HG03045 (cell line): Measurements from ENCODE around the gene EFHC1.

ENCODE experiments used
- ATAC-seq: cut with Tn5 transposase; IDR thresholded peaks from one replicate; pipeline ENCODE4 v1.9.1; 2021; ENCODE audit warnings: mild to moderate bottlenecking, moderate library complexity; ENCODE audit not compliant: unreplicated experiment

Gene EFHC1

DNA sequence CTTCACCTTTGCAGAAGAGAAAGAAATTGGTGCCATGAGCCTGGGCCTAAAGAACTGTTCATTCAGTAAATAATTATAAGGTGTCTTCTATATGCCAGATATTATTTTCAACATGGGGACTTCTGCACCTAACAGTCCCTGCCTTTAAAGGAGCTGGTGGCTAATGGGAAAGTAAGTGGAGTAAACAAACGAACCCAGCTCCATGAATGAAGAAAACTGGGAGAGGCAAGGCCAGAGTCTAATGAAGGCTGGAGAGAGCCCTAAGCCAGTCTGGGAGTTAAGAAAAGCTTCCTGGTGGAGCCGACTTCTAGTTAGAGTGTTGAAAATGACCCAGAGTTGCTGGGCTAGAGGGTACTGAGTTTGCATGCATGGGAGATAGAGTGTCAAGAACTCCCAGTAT is 24.2 kb upstream of the EFHC1 start:
- ATAC-seq: no peak

DNA sequence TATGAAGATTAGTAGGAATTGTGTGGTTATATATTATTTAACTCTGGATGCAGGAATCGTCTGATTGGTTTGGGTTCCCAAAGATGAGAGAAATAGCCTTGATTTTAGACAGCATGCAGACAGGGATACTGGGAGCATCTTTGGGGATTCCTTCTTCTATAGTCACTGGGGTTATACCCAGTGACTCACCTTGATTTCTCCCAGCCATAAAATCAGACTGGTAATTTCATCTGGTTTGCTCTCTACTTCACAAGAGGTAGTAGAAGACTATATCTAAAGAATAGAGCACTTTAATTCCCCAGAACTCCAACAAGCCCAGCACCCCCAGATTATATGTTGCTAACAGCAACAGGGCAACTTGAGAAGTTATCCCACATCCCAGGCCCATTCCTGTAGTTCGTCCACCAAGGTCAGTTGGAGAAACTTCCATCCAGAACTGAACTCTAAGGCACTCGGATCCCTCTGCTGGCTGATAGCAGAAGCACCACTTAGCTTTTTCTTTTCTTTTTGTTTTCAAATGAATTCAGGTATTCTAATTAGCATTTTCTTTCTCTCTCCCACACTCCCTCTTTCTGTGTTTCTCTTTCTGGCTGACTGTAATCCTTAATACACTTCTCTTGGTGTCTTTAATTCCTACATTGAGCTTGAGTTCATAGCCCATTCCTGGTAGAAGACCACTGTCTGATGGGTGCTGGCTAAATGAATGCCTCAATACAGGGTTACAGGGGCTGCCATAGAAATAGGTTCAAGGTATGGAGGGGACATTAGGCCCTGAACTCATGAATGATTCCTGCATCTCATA is 20.4 kb upstream of the EFHC1 start:
- ATAC-seq: no peak

DNA sequence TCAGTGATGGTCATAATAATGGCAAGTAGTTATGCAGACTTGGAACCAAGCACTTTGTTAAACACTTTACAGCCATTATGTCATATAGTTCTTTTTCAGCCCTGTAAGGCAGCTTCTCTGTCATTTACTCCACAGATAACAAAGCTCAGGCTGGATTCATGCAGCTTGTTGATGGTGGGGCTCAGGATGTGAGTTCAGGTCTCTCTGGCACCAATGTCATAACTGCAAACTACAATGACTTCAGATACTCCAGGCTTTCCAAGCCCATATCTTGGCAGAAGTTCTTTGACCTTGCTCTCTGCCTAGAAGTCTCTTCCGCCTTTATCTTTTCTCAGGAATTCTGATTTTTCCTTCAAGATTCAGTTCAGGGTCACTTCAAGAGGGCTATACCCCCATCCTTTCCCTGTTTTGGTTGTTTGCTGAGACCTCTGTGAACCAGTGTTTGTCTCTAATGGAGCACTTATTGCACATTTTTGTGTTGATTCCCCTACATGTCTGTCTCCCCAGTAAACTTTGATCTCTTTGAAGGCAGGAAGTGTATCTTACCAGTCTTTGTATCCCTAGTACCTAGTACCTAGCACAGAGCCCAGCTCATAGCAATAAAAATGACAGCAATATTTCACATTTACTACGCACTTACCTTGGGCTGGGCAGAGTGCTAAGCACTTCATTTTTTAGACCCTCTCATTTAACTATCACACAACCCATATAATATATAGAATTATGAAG is 19.7 kb upstream of the EFHC1 start:
- no peak for ATAC-seq

DNA sequence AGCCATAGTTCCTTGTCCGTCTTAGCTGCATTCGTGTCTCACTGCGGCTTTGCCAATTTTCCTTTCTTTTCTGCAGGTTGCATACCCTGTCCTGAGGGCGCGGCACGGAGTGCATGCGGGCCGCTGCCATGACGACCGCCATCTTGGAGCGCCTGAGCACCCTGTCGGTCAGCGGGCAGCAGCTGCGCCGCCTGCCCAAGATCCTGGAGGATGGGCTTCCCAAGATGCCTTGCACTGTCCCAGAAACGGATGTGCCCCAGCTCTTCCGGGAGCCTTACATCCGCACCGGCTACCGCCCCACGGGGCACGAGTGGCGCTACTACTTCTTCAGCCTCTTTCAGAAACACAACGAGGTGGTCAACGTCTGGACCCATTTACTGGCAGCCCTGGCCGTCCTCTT is 17.1 kb upstream of the EFHC1 start:
- ATAC-seq: no peak

DNA sequence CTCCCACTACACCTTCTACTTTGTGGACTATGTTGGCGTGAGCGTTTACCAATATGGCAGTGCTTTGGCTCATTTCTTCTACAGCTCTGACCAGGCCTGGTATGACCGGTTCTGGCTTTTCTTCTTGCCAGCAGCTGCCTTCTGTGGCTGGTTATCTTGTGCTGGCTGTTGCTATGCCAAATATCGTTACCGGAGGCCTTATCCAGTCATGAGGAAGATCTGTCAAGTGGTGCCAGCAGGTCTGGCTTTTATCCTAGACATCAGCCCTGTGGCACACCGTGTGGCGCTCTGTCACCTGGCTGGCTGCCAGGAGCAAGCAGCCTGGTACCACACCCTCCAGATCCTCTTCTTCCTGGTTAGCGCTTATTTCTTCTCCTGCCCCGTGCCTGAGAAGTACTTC is 16.5 kb upstream of the EFHC1 start:
- ATAC-seq: no peak

DNA sequence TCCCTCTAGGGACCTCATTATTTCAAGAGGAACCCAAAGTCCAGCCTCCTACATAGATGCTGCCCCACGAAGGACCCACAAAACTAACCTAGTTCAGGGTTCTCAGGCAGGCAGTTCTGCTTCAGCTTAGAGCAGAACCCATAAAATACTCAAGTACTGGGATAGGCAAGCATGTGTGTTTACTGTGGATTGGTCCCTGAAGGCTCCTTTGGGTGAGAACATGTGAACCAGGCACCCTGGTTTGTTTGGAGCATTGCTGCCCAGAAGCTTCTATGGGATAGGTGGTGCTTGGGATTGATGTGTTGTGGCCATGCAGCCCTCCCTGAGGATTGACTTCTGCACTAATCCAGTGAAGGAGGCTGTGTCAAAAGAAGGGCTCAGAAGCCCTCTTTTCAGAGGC is 14.9 kb upstream of the EFHC1 start:
- ATAC-seq: no peak

DNA sequence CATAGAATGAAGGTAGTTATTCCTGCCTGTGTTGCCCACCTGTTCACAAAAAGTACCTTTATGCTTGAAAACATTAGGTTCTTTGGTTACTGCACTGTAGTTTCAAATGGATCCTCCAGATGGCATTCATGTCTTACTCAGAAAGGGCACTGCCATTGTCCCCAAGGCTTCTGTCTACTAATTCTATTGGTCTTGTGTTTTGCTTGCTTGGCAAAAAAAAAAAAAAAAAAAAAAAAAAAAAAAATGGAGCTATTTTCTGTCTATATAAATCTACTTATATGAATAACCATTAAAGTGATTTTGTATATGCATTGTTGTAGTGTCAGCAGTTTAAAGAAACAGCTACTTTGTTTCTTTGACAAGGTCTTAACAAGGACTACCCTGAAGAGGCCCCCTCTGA is 12.7 kb upstream of the EFHC1 start:
- no peak for ATAC-seq

DNA sequence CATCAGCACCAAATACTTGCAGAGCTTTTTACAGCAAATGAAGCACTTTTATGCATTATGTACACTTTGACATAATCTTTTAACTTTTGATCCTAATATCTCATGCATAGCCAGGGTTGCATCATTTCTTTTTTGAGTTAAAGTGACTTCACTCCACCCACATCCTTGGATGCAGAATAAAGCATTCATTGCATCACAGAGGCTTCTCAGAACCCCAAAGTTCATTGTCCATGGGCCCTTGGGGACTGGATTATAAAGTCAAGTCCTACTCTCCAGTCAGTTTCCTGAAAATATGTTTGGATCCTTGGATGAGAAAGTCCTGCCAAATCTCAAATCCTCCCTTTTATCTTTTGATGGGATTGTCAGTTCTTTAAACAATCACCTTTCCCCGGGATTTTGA is 10.6 kb upstream of the EFHC1 start:
- ATAC-seq: no peak

DNA sequence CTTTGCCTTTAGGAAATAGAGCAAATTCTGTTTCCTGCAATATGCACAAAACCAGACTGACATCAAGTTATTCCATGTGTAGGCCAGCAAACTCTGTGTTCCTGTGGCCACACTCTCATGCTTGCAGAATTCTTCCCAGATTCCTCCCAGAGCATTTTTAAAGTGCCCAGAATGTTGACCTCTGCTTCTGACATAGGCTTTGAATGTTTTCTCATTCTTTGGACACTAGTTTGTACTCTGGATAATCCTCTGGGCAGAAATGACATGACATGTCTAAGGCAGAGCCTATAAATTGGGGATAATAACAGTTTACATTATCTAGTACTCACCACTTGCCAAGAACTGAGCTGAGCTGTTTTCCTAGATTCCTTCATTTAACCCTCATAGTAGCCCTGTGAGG is 9.2 kb upstream of the EFHC1 start:
- no peak for ATAC-seq

DNA sequence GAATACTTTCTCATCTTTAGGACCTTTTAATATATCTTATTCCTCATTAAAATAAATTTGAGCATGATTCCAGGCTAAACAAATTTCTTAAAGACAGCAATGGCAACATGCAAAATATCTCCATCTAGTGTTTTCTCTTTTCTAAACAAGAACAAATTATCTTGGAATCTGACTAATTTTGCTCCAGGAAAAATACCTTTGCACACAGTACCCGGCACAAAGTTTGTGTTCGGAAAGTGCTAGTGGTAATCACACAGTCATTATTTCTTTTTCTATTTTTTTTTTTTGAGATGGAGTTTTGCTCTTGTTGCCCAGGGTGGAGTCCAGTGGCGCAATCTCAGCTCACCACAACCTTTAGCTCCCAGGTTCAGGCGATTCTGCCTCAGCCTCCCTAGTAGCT is 8.2 kb upstream of the EFHC1 start:
- no peak for ATAC-seq

DNA sequence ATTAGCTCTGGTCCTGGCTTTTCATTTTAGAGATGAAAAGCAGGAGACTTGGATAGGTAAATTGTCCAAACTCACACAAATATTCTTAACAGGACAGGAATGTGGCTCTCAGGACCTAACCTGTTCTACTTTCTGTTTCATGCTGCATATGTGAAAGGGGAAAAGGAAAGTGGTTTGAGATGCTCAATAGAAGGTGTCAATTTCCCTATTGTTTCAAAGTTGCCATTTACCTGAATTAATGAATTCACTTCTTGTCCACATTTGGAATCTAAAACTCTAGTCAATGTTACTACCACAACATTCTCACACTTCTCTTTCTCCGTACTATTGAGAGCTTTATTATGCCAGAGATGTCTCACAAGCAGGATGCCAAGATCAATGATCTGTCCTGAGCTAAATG is 4.8 kb upstream of the EFHC1 start:
- ATAC-seq: no peak

DNA sequence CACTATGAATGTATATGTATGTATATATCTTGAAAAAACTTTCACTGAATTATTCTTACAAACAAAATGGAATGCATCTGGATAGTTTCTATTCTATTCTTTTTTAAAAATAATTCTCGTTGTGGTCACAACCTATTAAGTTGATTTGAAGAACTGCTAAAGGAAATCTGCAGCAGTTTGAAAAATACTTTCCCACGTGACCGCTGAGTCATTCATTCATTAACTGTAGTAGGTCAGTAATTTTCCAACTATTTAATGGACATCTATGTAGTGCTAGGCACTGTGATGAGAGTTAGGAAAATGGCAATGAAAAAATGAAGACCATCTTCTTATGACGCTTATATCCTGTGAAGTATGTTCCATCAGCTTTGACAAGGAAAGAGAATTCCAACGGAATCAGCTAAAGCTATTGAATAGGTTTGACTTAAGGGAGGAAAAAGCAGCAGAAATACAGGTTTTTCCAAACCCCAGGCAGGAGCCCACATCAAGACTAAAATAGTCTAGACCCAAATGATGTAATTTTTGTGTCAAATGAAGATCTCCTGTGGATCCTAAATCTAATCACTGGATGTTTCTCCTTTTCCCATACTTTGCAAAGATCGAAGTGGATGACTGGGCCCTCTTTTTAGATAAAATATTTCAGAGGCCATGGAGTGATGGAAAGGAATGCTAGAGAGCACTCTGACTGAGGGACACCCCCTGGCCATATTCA is 4.1 kb upstream of the EFHC1 start:
- no peak for ATAC-seq

DNA sequence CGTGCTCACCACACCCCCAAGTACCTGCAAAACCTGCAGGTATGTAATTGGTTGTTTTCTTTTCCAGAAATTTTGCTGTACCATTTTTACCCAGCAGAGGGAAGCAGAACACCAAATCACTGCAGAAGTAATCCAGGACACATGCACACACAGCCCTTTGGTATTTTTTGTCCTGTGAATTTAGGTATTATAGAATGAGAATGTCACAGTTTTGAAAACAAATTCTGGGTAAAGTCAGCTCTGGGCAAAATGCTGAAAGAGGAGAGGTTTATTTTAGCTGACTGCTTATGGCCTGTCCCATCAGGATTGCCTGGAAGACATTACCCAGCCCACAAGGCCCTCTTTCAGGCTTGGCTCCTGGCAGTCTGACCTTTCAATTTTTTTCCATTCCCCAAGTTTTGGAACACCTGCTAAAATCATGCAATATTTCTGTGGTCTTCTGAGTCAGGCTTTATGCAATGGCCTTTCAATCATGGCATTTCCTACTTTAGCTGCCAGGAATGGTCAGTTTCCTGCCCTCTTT is 3.5 kb upstream of the EFHC1 start:
- no peak for ATAC-seq

DNA sequence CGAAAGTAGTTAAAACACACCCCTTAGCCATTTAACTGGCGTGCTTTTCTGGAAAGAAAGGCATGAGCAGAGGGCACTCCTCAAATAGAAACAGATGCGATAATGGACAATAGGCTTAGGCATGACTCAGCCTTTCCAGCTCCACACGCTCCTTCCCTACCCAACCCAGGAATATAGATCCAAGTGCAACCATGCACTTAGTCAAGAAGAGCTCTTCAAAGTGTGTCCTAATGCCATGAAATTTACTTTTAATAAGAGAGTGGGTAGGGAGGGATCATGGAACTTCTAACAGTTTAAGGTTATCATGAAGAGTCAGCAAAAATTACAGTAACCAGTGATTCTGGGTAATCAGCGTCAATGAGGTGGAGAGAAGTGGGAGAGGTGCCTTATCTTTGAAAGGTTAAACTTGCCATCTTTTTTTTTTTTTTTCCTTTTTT is 2.4 kb upstream of the EFHC1 start:
- no peak for ATAC-seq

DNA sequence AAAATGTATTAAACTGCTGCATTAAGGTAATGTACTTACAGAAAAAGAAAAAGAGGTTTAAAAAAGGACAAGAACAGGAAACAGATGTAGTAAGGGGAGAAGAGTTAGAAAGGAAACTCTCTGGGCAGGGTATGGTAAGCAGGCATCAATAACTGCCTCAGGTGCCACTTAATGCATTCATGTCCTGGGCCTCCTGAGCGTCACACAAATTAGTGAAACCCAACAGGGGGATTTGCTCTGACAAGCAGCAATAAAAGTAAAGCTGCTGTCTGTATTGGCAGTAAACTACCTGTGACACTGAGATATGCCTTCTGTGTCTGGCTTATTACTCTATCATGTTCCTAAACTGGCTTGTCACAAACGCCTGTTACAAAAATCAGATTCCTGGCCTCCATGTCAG is 1.5 kb upstream of the EFHC1 start:
- ATAC-seq: no peak

DNA sequence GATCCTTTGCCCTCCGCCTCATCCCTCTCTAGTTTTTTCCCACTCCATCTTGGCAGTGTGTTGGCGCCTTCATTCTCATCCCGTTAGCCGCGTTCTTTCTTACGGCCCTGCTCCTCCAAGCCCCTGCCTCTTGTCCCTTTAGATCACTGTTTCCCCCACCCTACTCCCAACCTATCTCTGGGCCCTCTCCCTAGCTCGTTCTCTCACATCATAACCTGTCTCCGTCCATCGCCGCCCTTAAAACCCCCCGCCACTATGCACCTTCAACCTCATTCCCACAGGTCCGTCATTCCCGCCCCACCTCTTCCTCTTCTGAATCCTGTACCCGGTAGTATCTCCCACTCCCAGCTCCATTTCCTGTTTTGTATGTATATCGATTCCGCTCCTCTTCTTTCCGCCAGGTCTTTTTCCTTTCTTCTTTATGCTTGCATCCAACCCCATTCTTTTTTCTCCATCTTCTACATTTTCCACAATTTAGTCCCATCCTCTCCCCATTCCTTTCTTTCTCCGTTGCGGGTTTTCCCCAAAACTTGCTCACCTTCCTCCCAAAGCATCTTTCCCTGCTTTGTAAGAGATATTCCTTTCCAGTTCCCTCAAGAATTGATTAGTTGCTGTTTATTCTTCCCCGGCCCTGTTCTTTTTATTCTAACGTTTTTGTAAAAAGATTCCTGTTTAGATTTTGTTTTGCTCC is 671 bp downstream of the EFHC1 start:
- no peak for ATAC-seq

DNA sequence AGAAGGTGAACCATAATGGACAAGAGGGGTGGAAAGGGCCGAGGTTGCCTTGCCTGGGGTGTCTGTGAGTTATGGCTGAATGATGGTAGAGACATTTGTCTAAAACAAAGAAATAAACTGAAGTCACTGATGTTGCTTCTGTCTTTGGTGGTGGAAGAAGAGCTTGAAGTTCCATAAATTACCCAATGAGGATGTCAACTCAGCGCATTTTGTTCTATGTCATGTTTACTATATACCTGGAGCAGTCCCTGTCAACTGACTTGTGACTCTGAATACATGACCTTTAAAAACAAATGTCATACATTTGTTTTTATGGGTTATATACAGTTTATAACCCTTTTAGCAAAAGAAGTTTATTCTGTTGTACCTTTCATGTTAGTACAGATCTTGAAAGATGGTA is 2.0 kb downstream of the EFHC1 start:
- no peak for ATAC-seq

DNA sequence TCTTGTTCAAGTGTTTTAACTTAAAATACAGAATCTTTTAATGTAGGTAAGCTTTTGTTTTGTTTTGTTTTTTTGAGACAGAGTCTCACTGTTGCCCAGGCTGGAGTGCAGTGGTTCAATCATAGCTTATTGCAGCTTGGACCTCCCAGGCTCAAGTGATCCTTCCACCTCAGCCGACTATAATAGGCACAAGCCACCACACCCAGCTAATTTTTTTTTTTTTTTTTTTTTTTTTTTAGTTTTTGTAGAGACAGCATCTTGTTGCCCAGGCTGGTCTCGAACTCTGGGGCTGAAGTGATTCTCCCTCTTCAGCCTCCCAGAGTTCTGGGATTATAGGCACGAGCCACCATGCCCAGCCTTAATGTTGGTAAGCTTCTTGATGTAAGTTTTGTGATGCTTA is 3.3 kb downstream of the EFHC1 start:
- ATAC-seq: no peak

DNA sequence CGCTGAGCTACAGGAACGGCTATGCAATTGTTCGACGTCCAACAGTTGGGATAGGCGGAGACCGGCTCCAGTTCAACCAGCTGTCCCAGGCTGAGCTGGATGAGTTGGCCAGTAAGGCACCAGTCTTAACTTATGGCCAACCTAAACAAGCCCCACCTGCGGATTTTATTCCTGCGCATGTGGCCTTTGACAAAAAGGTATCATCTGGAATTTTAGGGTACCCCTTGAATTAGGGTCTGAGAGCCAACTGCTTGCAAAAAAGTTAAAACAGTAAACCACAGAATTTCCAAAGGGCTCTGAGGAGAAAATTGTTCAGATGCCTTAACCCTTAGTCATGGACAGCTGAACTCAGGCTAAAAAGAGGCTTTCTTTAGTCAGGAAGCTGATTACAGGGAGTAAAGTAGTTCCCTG is 3.8 kb downstream of the EFHC1 start:
- ATAC-seq: no peak

DNA sequence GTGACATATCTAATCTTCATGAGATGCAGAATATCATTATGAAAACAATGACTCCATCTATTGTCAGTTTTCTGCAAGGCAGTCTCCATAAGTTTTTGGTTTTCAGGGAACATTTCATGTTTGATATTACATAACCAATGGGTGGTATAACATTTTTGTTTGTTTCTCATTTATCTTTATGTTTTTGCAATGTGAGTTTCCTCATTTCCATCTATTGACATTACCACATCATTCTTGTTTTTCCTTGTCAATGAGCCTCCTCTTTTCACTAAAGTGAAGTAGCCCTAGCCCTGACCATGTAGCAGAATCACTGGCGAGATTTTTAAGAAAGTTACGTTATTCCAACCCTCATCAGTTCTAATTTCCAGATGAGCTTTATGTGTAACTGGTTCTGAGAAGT is 4.4 kb downstream of the EFHC1 start:
- no peak for ATAC-seq

DNA sequence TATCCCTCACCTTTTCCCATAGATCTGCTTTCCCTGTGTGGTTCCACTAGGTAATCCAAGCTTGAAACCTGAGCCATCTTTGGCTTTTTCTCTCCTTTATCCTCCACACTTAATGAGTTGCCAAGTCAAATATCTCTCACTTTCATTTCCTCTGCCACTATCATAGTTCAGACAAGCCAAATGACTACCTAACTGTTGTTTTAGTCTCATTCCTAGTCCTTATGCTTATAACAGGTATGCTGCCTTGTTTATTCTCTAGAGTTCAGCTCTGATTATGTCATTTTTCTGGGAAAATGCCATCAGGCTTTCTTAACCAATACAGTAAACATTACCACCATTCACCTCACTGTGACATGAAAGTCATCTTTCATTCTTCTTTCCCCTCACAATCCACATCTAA is 6.5 kb downstream of the EFHC1 start:
- ATAC-seq: no peak
